Measurements from ENCODE around the gene CACNB4.

- TF ChIP-seq CTCF (IDR thresholded peaks at IDR 0.05; ENCODE audit: insufficient read depth, low read length) (no peak), REST (IDR thresholded peaks at IDR 0.05; ENCODE audit: insufficient replicate concordance, low read depth) (no peak), POLR2AphosphoS5 (IDR thresholded peaks at IDR 0.05; ENCODE audit: low read depth) (no peak), SPI1 (IDR thresholded peaks at IDR 0.05; ENCODE audit: borderline replicate concordance, low read depth) (no peak), GABPA (IDR thresholded peaks at IDR 0.05; ENCODE audit: low read depth) (no peak)
Observed at GRCh38 chr2:151991010-151991409, 107.8 kb downstream of the CACNB4 start.
